IMR-90 (cell line): ENCODE measurements around the gene TEX53.

Source experiments
- CTCF ChIP-seq: conservative IDR thresholded peaks from 2 replicates; pipeline ENCODE4 v1.5.1; 2012; ENCODE audit warnings: mild to moderate bottlenecking, low read depth, low read length, improper control_type of control experiment
- ELK1 ChIP-seq: fragments of 150-350 bp; IDR thresholded peaks from 2 replicates; pipeline ENCODE4 v1.6.1; 2016; ENCODE audit warnings: low read depth, mild to moderate bottlenecking, low read length, moderate library complexity, borderline replicate concordance
- POLR2A ChIP-seq: IDR thresholded peaks from 2 replicates; pipeline ENCODE4 v1.6.1; 2012; ENCODE audit warnings: mild to moderate bottlenecking, low read depth, low read length
- RCOR1 ChIP-seq: IDR thresholded peaks from 2 replicates; pipeline ENCODE4 v1.6.1; 2012; ENCODE audit warnings: mild to moderate bottlenecking, low read length, improper control_type of control experiment; ENCODE audit not compliant: insufficient replicate concordance

- no peak for TF ChIP-seq CTCF
- TF ChIP-seq ELK1: no peak
- TF ChIP-seq POLR2A: no peak
- no peak for TF ChIP-seq RCOR1
Observed at GRCh38 chr9:114680259-114681001, 22.8 kb upstream of the TEX53 start.
